HepG2 (cell line): Measurements from ENCODE around the gene ARHGEF1.

Source experiments
- ATRX ChIP-seq: sonication (generic); formaldehyde crosslinking; IDR thresholded peaks from 2 replicates; pipeline ENCODE4 v1.4.0; 2020; ENCODE audit warnings: missing genetic modification reagents, borderline replicate concordance
- MAZ ChIP-seq, 2 experiments: sonication (generic) in 1 of 2; formaldehyde crosslinking in 1 of 2; IDR thresholded peaks; 2 replicates each; pipeline versions ENCODE4 v1.5.0 to v1.6.1; 2012 to 2020; ENCODE audit warnings: low read depth in 2 of 2, mild to moderate bottlenecking in 2 of 2, borderline replicate concordance in 1 of 2, improper control_type of control experiment in 1 of 2, low read length in 1 of 2, missing genetic modification reagents in 1 of 2, moderate library complexity in 1 of 2

DNA sequence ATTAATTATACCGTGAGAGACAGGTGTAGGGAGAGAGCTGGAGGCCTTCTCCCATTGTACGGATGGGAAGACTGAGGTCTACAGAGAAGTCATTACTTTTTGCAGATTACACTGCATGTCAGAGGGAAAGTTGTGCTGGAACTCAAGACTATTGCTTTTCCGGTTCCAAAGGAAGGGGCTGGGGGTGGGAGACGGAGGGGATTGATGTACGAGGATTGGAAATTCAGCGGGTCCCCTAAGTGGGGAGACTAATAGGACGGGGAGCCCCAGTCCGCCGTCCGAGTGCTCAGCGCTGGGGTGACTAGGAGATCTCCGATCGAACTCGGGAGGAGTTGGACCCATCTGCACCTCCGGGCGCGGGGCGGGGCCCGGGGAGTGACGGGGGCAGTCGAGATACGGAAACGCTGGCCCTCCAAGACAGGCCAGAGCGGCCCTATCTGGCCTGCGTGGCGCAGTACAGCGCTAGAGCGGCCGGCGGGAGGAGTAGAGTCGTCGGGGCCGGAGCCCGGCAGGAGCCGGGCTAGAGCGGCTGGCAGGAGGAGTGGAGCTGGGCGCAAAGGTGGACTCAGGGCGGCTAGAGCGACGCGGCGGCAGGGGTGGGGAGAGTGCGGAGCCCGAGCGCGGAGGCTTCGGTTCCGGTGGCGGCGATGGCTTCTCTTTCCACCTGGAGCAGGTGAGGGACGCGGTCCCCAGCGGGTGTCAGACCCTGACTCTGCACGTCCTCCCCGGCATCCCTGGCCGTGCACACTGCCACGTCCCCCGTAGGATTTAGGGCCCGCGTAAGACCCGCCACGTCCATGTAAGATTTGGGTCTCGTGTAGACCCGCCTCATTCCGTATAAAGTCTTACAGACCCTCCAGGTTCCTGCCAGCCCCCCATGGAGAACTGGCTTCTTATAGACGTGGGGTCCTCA is 1.1 kb downstream of the ARHGEF1 start:
- TF ChIP-seq MAZ (IDR thresholded peaks at IDR 0.05; ENCODE audit: borderline replicate concordance, low read depth, low read length) (peak; percentile 96), MAZ (CRISPR knock-in tag; IDR thresholded peaks at IDR 0.05; ENCODE audit: low read depth) (peak; percentile 97), ATRX (CRISPR knock-in tag) (no peak)
